Measurements from ENCODE around the gene RPUSD3.
"Not testable (repeated sequence)": the region's sequence is repeated elsewhere in the genome, so short reads cannot be mapped to it uniquely, and the experiment has no call there.

DNA sequence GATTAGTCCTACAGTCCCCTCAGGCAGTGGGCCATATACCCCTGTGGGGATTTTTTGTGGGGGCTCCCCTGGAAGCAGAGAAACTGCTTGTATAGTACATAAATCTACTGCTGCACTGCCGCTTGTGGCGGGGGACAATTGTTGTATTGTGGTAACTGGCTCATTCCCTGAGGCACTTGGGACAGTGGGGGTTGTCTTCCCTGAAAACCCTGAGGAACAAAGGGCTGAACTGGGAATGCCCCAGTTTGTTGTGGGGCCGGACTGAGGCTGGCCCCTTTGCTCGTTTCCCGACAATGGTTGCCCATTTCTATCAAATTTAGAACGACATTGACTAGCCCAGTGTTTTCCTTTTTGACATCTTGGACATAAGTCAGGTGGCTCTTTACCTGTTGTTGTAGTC is 7.6 kb upstream of the RPUSD3 start:
- TF ChIP-seq, protein P1, sequence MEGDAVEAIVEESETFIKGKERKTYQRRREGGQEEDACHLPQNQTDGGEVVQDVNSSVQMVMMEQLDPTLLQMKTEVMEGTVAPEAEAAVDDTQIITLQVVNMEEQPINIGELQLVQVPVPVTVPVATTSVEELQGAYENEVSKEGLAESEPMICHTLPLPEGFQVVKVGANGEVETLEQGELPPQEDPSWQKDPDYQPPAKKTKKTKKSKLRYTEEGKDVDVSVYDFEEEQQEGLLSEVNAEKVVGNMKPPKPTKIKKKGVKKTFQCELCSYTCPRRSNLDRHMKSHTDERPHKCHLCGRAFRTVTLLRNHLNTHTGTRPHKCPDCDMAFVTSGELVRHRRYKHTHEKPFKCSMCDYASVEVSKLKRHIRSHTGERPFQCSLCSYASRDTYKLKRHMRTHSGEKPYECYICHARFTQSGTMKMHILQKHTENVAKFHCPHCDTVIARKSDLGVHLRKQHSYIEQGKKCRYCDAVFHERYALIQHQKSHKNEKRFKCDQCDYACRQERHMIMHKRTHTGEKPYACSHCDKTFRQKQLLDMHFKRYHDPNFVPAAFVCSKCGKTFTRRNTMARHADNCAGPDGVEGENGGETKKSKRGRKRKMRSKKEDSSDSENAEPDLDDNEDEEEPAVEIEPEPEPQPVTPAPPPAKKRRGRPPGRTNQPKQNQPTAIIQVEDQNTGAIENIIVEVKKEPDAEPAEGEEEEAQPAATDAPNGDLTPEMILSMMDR (IDR thresholded peaks at IDR 0.05 in 8 of 11, conservative IDR thresholded peaks at IDR 0.05 in 3 of 11) = not testable (repeated sequence)
- not testable (repeated sequence) for TF ChIP-seq POLR2A (IDR thresholded peaks at IDR 0.05)

All from spleen (tissue), 7 donors.